HG03095 (cell line): ENCODE results near the gene SLC2A8.

Experiments used
- ATAC-seq: cut with Tn5 transposase; IDR thresholded peaks from one replicate; pipeline ENCODE4 v1.9.1; 2021; ENCODE audit warnings: moderate library complexity; ENCODE audit not compliant: unreplicated experiment

Gene SLC2A8

DNA sequence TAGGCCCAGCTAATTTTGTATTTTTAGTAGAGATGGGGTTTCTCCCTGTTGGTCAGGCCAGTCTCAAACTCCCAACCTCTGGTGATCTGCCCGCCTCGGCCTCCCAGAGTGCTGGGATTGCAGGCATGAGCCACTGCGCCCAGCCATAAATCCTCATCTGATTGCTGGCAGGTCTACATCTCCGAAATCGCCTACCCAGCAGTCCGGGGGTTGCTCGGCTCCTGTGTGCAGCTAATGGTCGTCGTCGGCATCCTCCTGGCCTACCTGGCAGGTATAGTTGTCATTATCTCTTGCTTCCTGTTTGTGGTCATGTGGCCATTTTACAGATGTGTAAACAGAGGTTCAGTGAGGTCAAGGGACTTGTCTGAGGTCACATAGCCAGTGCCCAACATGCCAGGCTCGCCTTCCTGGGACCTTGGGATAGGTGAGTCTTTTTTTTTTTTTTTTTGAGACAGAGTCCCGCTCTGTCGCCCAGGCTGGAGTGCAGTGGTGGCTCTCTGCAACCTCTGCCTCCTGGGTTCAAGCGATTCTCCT lies 2.8 kb downstream of the SLC2A8 start:
- ATAC-seq, result no peak

DNA sequence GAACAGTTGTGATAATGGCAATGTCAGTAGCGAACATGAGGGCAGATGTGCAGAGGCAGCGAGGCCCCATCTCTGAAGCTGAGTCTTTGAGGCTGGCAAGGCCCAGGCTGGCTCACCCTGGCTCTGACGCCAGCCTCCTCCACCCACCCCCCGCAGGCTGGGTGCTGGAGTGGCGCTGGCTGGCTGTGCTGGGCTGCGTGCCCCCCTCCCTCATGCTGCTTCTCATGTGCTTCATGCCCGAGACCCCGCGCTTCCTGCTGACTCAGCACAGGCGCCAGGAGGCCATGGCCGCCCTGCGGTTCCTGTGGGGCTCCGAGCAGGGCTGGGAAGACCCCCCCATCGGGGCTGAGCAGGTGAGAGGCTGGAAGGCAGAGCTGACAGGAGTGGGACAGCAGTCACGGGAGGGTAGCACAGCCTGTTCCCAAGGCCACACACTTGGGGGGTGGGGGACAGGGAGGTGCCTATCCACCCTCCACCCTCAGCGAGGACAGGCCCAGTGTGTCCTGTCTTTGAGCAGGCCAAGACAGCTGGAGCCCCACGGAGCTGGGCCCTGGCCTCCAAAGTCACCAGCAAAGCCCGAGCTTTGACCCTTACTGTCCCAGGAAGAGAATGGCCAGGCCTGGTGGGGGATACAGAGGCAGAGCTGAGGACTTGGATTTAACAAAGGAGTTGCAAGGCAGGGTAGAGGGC lies 5.6 kb downstream of the SLC2A8 start:
- no peak for ATAC-seq

DNA sequence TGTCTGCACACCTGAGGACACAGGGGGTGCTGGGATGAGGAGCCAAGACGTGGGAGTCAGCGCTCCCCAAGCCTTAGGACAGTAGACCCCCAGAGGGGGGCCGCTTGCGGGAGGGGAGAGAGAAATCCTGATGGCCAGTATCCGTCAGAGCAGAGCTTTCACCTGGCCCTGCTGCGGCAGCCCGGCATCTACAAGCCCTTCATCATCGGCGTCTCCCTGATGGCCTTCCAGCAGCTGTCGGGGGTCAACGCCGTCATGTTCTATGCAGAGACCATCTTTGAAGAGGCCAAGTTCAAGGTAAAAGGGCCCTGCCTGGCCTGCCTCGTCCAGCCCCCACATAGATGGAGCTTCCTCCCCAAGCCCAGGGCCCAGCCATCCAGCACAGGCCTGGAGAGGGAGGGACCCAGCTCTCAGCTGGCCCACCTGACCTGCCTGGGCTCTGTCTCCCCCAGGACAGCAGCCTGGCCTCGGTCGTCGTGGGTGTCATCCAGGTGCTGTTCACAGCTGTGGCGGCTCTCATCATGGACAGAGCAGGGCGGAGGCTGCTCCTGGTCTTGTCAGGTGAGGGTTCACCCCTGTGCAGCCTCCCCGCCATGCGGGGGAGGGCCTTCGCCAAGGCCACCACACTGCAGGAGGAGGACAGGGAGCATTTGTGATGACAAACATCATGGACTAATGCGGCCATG lies 6.7 kb downstream of the SLC2A8 start:
- ATAC-seq, result no peak

DNA sequence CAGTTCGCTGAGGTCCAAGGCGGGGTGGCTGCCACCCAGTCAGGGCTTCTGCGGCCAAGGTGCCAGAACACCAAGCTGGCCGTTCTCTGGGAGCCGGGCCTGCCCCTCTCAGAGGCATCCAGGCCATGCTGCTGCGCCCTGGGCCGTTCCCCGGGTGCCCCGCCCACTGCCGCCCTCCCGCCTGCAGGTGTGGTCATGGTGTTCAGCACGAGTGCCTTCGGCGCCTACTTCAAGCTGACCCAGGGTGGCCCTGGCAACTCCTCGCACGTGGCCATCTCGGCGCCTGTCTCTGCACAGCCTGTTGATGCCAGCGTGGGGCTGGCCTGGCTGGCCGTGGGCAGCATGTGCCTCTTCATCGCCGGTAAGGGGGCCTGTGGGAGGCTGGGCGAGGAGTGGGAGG lies 7.7 kb downstream of the SLC2A8 start:
- ATAC-seq, result no peak

DNA sequence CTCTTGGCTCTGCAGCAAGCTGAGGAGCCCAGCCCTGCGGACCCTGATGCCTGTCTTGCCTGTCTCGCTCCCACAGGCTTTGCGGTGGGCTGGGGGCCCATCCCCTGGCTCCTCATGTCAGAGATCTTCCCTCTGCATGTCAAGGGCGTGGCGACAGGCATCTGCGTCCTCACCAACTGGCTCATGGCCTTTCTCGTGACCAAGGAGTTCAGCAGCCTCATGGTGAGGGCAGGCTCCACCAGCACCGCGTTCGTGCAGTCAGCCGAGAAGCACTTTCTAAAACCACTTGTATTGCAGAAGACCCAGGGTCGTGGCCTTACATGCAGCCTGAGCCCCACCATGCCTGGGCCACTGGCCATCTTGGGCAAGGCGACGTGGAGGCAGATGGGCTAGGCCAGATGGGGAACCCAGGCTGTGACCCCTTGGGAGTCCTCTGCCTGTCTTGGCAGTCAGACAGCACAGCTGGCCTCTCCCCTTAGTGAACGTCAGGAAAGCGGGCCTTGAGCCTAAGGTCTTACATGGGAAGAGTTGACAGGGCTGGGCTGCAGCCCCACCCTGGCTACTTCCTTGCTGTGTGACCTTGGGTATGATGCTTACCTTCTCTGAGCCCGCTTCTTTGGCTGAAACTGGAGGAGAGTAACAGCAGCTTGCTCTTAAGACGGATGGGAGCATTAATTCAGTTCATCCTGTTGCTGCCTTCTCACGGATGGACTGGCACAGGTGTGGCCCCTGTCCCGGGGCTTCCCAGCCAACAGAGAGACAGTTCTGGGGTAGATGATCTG lies 8.6 kb downstream of the SLC2A8 start:
- ATAC-seq, result no peak

DNA sequence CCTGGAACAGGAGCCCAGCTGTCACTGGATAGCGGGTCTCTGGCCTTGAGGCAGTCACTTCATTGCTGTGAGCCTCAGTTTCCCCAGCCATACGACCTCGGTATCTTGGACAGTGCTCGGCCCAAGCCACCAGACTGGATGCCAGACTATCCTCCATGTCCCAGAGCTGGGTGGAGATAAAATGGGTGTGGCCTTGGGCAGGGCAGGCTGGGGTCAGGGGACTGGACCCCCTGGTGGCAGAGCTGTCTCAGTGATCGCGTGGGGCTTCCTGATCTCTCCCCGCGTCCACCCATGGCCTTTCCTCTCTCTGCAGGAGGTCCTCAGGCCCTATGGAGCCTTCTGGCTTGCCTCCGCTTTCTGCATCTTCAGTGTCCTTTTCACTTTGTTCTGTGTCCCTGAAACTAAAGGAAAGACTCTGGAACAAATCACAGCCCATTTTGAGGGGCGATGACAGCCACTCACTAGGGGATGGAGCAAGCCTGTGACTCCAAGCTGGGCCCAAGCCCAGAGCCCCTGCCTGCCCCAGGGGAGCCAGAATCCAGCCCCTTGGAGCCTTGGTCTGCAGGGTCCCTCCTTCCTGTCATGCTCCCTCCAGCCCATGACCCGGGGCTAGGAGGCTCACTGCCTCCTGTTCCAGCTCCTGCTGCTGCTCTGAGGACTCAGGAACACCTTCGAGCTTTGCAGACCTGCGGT lies 10.0 kb downstream of the SLC2A8 start:
- ATAC-seq, result no peak

DNA sequence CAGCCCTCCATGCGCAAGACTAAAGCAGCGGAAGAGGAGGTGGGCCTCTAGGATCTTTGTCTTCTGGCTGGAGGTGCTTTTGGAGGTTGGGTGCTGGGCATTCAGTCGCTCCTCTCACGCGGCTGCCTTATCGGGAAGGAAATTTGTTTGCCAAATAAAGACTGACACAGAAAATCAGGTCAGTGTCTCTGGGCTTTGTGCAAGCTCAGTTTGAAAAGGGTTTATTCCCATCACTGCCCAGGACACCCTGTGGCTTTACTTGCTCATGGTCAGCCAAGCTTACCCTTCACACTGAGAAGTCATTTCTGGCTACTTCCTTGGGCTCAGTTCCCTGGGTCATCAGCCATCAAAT lies 10.5 kb downstream of the SLC2A8 start:
- no peak for ATAC-seq

DNA sequence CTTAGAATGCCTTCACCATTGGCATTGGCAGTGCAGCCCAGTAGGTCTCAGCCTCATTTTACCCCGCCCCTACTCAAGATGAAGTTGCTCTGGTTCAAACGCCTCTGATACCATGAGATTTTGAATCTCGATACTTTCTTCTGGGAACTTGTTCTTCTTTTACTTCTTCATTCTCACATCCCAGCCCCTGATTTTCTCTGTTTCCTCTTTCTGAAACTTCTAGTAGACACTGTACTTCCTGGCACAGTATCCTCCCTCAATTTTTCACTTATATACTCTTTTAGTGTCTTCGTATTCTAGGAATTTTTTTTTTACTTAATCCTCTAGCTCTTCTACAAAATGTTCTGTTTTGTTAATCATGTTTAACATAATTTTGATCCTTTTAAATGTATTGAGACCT lies 14.2 kb downstream of the SLC2A8 start:
- ATAC-seq, result no peak

DNA sequence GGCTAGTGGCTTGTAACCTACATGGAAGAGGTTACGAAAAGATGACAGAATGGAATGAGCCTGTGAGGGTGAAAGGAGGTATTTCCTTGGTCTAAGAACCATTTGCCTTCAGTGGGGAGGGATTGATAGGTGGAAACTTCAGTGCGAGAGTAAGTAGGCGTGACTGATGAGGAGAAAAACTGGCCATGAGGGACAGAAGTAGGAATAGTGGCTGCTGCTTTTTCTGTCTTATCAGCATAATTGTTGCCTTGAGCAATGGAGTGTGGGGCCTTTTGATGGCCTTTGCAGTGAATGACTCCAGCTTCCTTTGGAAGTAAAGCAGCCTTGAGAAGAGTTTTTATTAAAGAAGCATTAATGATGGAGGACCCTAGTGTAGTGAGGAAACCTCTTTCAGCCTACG lies 18.2 kb downstream of the SLC2A8 start:
- ATAC-seq, result no peak

DNA sequence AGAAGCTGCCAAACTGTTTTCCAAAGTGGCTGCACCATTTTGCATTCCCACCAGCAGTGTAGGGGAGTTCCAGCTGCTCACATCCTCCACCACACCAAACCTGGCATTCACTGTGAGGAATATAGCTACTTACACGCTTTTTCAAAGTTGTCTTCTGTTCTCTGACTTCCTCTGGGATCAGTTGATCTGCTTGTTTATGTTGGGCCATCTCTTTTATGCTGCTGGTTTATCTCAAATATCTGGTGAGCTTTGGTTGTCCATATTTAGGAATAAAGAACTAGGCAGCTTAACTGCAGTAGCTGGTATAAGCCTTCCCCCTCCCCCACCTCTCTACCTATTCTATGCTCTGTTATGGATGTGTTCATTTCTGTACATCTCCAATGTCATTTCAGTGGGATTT lies 18.7 kb downstream of the SLC2A8 start:
- ATAC-seq, result no peak

DNA sequence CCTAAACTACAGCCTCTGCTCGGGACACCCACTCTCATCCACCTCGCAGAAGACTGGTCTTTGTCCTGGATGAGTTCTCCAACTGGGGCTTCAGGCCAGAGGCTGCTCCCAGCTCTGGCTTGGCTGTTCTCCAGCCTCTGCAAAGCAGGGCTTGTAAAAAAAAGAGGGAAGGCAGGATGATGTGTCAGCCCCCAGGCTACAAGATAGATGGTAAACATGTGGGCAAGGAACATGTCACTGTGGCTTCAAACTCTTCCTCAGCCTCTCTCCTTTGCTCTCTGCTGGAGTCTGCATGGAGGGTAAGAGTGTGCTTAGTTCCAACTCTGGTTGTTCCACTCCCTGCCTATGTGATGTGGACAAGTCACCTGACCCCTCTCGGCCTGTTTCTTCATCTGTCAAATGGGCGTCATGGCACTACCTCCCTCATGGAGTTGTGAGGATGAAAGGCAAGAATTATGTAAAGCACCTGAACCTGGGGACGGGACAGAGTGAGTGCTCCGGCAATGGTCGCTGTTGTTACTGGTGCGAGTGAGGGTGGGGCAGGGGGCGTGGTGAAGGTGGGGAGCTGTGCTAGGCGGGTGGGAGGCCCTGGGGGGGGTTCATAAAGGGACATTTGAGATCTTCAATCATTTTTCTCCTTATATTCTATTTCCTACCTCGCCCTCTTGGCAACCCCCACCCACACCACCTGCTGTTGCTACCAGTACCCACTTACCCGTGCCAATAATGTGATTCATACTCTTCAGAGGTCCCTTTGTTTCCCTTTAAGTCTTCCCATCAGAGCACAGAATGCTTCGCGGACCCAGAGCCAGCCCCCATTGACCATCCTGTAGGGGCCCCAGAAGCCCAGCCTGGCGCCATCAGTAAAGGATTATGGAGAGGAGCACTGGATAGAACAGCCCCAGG lies 20.4 kb downstream of the SLC2A8 start:
- no peak for ATAC-seq

DNA sequence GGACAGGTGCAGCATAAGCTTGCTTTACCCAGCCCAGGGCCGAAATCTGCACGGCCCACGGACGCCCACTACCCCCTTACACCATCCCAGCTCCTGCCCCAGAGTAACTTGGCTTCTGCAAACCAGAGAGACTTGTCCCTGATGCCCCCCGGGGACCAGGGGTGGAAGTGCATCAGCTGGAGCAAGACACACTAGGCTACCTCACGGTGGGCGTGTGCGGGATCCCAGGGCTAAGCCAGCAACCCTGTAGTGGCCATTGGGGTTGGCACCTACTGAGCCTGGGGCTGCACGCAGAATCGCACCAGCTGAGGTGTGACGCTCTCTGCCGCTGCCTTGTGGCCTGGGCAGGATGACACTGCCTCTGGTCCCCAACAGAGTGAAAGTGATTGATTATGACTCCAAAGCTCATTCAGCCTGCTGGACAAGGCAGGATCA lies 21.1 kb downstream of the SLC2A8 start:
- ATAC-seq, result no peak

DNA sequence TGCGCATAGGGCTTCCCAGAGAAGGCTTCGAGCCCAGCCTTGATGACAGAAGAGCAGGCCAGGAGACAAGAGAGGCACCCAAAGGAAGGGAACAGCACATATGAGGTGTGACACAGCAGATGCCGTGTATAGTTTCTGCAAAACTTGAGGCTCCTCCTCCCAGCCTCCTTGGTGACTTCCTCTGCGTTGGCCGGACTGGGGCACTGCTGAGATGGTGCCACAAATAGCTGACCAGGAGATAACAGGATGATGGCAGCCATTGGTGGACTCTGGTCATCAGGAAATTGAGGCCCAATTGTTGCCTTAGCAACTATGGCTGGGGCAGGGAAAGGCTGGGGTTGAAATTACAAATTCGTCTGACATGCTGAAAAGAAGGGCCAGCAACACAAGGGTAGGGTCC lies 22.4 kb downstream of the SLC2A8 start:
- ATAC-seq, result no peak

DNA sequence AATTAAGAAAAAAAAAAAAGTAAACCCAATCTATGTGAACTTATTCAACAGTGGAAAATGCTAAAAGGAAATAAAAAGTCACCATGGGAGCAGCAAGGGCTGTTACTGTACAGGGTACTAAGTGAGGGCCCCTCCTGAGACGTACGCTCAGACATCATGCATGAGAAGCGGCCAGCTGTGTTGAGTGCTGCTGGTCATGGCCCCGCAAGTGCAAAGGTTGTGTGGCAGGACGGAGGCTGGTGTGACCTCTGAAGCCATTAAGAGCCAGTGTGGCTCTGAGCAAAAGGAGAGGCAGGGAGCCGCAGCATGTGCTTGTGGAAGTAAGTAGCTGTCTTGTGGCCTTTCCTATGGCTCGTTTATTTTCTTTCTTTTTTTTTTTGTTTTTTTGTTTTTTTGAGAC lies 24.1 kb downstream of the SLC2A8 start:
- no peak for ATAC-seq

DNA sequence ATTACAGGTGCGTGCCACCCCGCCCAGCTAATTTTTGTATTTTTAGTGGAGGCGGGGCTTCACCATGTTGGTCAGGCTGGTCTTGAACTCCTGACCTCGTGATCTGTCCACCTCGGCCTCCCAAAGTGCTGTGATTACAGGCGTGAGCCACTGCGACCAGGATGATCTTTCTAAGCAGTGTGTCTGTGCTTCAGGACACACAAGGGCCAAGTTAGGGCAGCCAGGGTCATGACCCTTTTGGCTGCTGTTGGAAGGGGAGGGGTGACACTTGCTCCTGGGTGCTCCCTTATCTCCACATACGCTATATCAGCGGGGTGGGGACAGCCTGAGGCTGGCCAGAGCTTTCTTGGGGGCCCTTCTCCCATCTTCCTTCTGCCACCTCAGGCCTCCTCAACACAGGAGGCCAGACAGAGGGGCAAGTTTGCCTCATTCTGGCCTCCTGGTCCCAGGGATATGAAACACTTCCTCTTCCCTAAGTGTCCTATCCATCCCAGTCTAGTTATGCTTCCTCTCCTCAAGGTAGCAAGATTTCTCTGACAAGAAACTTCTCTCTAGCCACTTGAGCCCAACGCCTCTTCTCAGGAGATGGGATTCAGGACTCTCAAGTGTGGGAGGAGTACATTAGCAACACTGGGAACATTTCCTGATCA lies 25.3 kb downstream of the SLC2A8 start:
- no peak for ATAC-seq

DNA sequence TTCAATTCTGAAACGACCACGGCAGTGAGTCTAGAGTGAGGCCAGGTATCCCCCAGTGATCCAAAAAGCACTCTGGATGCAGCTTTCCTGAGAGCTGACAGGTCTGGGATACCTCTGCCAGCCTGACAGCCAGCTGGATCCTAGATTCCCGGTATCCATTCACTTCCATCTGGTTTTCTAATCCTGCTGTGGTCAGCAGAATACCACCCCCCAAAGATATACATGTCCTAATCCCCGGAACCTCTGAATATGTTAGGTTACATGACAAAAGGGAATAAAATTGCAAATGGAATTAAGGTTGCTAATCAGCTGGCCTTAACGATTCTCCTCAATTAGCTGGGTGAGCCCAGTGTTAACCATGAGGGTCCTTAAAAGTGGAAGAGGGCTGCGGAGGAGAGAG lies 25.8 kb downstream of the SLC2A8 start:
- no peak for ATAC-seq

DNA sequence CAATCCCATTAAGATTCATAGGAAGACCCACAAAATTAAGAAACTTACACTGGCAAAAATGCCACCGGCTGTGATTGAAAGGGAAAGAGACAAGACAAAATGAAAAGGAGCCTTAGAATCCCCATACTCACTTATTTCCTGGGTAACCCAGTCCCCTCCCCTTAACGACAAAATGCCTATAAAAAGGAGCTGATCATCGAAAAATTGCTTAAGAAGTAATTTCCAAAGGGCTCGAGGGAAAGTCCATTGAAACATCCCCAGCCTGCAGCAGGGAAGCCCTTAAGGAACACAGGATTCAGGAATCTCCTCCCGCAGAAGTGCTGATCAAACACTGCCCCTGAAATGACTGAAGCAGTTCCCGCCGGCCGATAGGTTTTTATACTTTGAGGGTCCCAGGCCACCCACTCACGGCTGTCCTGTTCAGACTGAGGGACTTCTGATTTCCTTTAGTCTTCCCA lies 26.5 kb downstream of the SLC2A8 start:
- ATAC-seq, result no peak

DNA sequence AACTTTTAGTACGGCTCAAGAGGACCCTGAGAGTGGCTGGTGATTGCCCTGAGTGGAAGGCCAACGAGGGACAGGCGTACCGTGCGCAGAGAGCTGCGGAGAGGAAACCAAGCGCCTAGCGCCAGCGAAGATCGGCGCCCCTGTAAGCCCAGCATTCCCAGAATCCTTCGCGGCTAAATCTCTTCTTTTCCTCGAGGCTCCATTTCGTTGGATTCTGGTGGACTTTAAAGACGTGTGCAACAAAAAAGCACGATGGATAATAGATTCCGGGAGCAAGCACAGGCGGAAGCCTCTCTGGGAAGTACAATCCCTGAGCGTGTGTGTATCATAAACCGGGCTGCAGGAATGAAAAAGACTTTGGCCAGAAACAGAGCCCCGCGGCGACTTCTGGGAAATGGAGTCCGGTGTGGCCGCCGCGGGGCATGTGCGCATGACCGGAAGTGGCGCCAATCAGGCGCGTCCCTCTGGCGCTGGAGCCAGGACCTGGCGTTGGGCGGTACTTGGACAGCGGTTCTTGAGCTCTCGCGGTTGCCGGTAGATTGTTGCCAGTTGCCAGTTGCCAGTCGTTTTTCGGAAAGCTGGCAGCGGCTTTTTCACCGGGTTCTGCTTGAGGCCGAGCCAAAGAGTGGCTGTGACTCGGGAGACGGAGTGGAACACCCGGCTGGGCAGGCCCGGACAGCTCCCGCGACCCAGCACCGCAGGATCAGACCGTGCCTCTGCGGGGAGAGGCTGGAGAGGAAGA lies 27.1 kb downstream of the SLC2A8 start, which contains the start of gene ZNF79:
TSS of gene ZNF79 (plus strand) at position 449 of the 742 bp plus-strand sequence. CDS start 406 bp downstream, outside the sequence.
- ATAC-seq, result peak; percentile 75

DNA sequence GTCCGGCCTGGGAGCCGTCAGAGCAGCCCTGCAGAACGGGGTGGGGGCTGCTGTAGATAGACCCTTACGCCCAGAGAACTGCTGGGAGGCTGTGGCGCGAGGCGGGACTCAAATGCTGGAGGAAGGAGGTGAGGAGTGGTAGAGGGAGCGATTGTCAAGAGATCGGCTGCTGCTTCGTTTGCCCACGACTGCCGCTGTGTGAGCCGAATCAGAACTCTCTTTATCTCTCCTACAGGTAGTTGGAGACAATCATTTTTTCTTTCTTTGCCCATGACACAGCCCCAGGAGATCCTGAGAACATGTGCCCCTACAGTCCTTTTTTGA lies 27.7 kb downstream of the SLC2A8 start:
- peak; percentile 12 for ATAC-seq
